Measurements from ENCODE around the gene FAM181A. TPM values are rescaled to one million over a fixed set of nuclear protein-coding genes. Genes with fewer than 3 reads are reported as not detected.

Gene FAM181A
- total and polyA plus RNA-seq, 9 donors, result 0.37 to 4.9 (median 0.82) TPM; not detected in 4

- Histone ChIP-seq H3K36me3 (no peaks in the 10 kb centered on the region), H3K9me3 (no peaks in the 10 kb centered on the region), H3K4me1 (ENCODE audit: insufficient read depth) (no peaks in the 10 kb centered on the region), H3K27me3 (no peaks in the 10 kb centered on the region), H3K4me3 (no peak overlapping the region), H3K27ac (no peak overlapping the region)
- DNase-seq, result no peak
- WGBS, 3 donors, result 80 to 86% (median 84%) methylated on average over 20 of the region's 20 CpGs
- intact Hi-C loops (cut with DNase I), result no loop called here
- TF ChIP-seq EP300 (IDR thresholded peaks at IDR 0.05) (no peak), CTCF (IDR thresholded peaks at IDR 0.05) (no peak)
Measured at GRCh38 chr14:93950948-93951634, 23.9 kb downstream of the FAM181A start.

GRCh38 chr14:93951635-93952540, 24.7 kb downstream of the FAM181A start:
- Histone ChIP-seq H3K4me1 (ENCODE audit: insufficient read depth) (no peaks in the 10 kb centered on the region), H3K36me3 (no peaks in the 10 kb centered on the region), H3K4me3 (no peak overlapping the region), H3K27me3 (no peaks in the 10 kb centered on the region), H3K9me3 (no peaks in the 10 kb centered on the region), H3K27ac (no peak overlapping the region)
- TF ChIP-seq EP300 (IDR thresholded peaks at IDR 0.05) (no peak), CTCF (IDR thresholded peaks at IDR 0.05) (no peak)
- 49 to 61% (median 51%) methylated on average over 7 of the region's 7 CpGs for WGBS, 3 donors
- no peak for DNase-seq
- intact Hi-C loops (cut with DNase I), result no loop called here

GRCh38 chr14:93952829-93953228, 25.7 kb downstream of the FAM181A start:
- no peak for DNase-seq
- Histone ChIP-seq H3K4me1 (ENCODE audit: insufficient read depth) (no peaks in the 10 kb centered on the region), H3K4me3 (no peak overlapping the region), H3K27me3 (no peaks in the 10 kb centered on the region), H3K36me3 (no peaks in the 10 kb centered on the region), H3K9me3 (no peaks in the 10 kb centered on the region), H3K27ac (no peak overlapping the region)
- WGBS, 3 donors, result 89 to 93% (median 89%) methylated on average over 3 of the region's 3 CpGs
- TF ChIP-seq POLR2A (IDR thresholded peaks at IDR 0.05) (no peak), CTCF (IDR thresholded peaks at IDR 0.05) (no peak), EP300 (IDR thresholded peaks at IDR 0.05) (no peak)
- intact Hi-C loops (cut with DNase I), result no loop called here

- no peak for TF ChIP-seq CTCF (IDR thresholded peaks at IDR 0.05)
- no peak for TF ChIP-seq POLR2A (IDR thresholded peaks at IDR 0.05)
- TF ChIP-seq EP300 (IDR thresholded peaks at IDR 0.05), result no peak
- Histone ChIP-seq H3K27ac (no peak overlapping the region), H3K27me3 (no peaks in the 10 kb centered on the region), H3K9me3 (no peaks in the 10 kb centered on the region), H3K4me1 (ENCODE audit: insufficient read depth) (no peaks in the 10 kb centered on the region), H3K4me3 (no peak overlapping the region), H3K36me3 (no peaks in the 10 kb centered on the region)
- DNase-seq, result no peak
- WGBS, 3 donors, result 39 to 48% (median 41%) methylated on average over 14 of the region's 14 CpGs
- intact Hi-C loops (cut with DNase I), result no loop called here
Measured at GRCh38 chr14:93953263-93953662, 26.1 kb downstream of the FAM181A start.
